Hepatocyte (in vitro differentiated cells): Measurements from ENCODE around the gene RSPH9. TPM values are rescaled to one million over a fixed set of nuclear protein-coding genes. Genes with fewer than 3 reads are reported as not detected.

ENCODE experiments used
- DNase-seq: peaks from one replicate; pipeline ENCODE4 v3.0.0-alpha.2; 2016; ENCODE audit warnings: low spot score
- H2AFZ ChIP-seq: fragments of 200-600 bp; sonication (generic); 2 replicates; pipeline ENCODE4 v1.6.0; 2016; ENCODE audit warnings: antibody characterized with exemption, mild to moderate bottlenecking
- H3K27ac ChIP-seq: fragments of 200-600 bp; sonication (generic); 2 replicates; pipeline ENCODE4 v1.5.1; 2016; ENCODE audit warnings: mild to moderate bottlenecking
- H3K27me3 ChIP-seq: fragments of 200-600 bp; sonication (generic); 2 replicates; pipeline ENCODE4 v1.6.1; 2016
- H3K36me3 ChIP-seq: fragments of 200-600 bp; sonication (generic); replicated peaks from 2 replicates; pipeline ENCODE4 v1.5.1; 2016; ENCODE audit warnings: low read depth; ENCODE audit not compliant: insufficient read depth
- H3K4me1 ChIP-seq: fragments of 200-600 bp; sonication (generic); 2 replicates; pipeline ENCODE4 v1.5.1; 2016; ENCODE audit warnings: mild to moderate bottlenecking, moderate library complexity; ENCODE audit not compliant: insufficient read depth
- H3K4me2 ChIP-seq: fragments of 200-600 bp; sonication (generic); 2 replicates; pipeline ENCODE4 v1.6.0; 2016
- H3K4me3 ChIP-seq: fragments of 200-600 bp; sonication (generic); 2 replicates; pipeline ENCODE4 v1.5.1; 2016; ENCODE audit warnings: mild to moderate bottlenecking
- H3K79me2 ChIP-seq: fragments of 200-600 bp; sonication (generic); 2 replicates; pipeline ENCODE4 v1.6.0; 2017; ENCODE audit warnings: mild to moderate bottlenecking
- H3K9me2 ChIP-seq: fragments of 200-600 bp; sonication (generic); replicated peaks from 2 replicates; pipeline ENCODE4 v1.6.0; 2017; ENCODE audit warnings: mild to moderate bottlenecking; ENCODE audit not compliant: insufficient read depth
- H3K9me3 ChIP-seq: fragments of 200-600 bp; sonication (generic); 2 replicates; pipeline ENCODE4 v1.5.1; 2016; ENCODE audit warnings: low read depth, mild to moderate bottlenecking
- H4K20me1 ChIP-seq: fragments of 200-600 bp; sonication (generic); 2 replicates; pipeline ENCODE4 v1.6.0; 2016; ENCODE audit warnings: mild to moderate bottlenecking; ENCODE audit not compliant: insufficient read depth, poor library complexity, severe bottlenecking
- EZH2 ChIP-seq: fragments of 200-600 bp; sonication (generic); IDR thresholded peaks from 2 replicates; pipeline ENCODE4 v1.6.1; 2016; ENCODE audit warnings: antibody characterized with exemption, mild to moderate bottlenecking, borderline replicate concordance
- EZH2phosphoT487 ChIP-seq: fragments of 200-600 bp; sonication (generic); IDR thresholded peaks from one replicate; pipeline ENCODE4 v1.6.1; 2018; ENCODE audit warnings: antibody characterized with exemption, mild to moderate bottlenecking, low read depth, moderate library complexity; ENCODE audit not compliant: unreplicated experiment, severe bottlenecking
- WGBS: methylation state at CpG from one replicate; pipeline ENCODE4 v1.1.6; 2016; ENCODE audit warnings: low lambda C conversion rate; ENCODE audit errors: missing lambda C conversion rate; 5-methylcytosine and 5-hydroxymethylcytosine counted together
- polyA plus RNA-seq: library from polyadenylated mRNA; unstranded; fragments of >200 nt; fragmentation: Nextera tagmentation; extraction: Ambion mirVana; gene quantifications from 2 replicates; pipeline ENCODE4 v1.2.1, GENCODE V29; 2016
- total RNA-seq: library from RNA; depleted of rRNA; stranded (reverse); fragments of >200 nt; gene quantifications from 2 replicates; pipeline ENCODE4 v1.2.3, GENCODE V29; 2014
- TF ChIP-seq, protein P1 (sequence below): fragments of 200-600 bp; sonication (generic); IDR thresholded peaks from 2 replicates; pipeline ENCODE4 v1.5.1; 2016; ENCODE audit warnings: antibody characterized with exemption, mild to moderate bottlenecking; ENCODE audit not compliant: poor library complexity

The RSPH9 gene, protein sequence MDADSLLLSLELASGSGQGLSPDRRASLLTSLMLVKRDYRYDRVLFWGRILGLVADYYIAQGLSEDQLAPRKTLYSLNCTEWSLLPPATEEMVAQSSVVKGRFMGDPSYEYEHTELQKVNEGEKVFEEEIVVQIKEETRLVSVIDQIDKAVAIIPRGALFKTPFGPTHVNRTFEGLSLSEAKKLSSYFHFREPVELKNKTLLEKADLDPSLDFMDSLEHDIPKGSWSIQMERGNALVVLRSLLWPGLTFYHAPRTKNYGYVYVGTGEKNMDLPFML
- total RNA-seq (0.08 and 0.73 TPM in 2 replicates), polyA plus RNA-seq (1.8 and 2.8 TPM in 2 replicates)

DNA sequence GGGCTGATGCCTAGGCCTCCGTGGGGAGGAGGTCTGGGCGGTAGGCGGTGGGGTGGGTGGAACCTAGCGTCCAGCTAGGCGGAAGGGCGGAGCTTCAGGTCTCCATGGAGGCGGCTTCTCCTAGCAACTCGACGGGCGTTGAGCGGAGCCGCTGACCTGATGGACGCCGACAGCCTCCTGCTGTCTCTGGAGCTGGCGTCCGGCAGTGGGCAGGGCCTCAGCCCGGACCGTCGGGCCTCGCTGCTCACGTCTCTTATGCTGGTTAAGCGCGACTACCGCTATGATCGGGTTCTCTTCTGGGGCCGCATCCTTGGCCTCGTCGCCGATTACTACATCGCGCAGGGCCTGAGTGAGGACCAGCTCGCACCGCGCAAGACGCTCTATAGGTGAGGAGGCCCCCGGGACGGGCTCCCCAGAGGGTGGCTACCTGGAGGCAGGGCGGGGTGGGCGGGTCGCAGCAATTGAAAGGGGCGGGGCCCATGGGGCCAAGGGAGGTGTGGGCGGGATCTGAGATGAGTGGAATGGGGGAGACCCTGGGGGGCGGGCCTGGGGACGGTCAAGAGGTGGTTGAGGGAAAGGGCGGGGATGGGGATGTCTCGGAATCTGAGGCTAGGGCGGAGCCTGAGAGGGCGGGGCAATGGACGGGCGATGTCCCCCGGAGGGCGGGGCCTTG is at the start of gene RSPH9:
Gene RSPH9, plus strand, starts transcription at position 97 of the 673 bp plus-strand sequence. Its CDS starts 63 bp downstream, at position 160.
- Histone ChIP-seq H3K4me1 (peaks cover 4% of the 10 kb centered on the region), H4K20me1 (no peaks in the 10 kb centered on the region), H3K4me3 (peak within 1 kb of the TSS; percentile 23), H3K79me2 (peaks cover 10% of the 10 kb centered on the region), H3K9me2 (no peaks in the 10 kb centered on the region), H3K9me3 (no peaks in the 10 kb centered on the region), H2AFZ (peak within 1 kb of the TSS; percentile 94), H3K27me3 (no peaks in the 10 kb centered on the region), H3K36me3 (no peaks in the 10 kb centered on the region), H3K4me2 (peak within 1 kb of the TSS; percentile 88), H3K27ac (peak within 1 kb of the TSS; percentile 61)
- TF ChIP-seq EZH2, result no peak
- TF ChIP-seq, protein P1, sequence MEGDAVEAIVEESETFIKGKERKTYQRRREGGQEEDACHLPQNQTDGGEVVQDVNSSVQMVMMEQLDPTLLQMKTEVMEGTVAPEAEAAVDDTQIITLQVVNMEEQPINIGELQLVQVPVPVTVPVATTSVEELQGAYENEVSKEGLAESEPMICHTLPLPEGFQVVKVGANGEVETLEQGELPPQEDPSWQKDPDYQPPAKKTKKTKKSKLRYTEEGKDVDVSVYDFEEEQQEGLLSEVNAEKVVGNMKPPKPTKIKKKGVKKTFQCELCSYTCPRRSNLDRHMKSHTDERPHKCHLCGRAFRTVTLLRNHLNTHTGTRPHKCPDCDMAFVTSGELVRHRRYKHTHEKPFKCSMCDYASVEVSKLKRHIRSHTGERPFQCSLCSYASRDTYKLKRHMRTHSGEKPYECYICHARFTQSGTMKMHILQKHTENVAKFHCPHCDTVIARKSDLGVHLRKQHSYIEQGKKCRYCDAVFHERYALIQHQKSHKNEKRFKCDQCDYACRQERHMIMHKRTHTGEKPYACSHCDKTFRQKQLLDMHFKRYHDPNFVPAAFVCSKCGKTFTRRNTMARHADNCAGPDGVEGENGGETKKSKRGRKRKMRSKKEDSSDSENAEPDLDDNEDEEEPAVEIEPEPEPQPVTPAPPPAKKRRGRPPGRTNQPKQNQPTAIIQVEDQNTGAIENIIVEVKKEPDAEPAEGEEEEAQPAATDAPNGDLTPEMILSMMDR, result no peak
- TF ChIP-seq EZH2phosphoT487, result no peak
- peak; percentile 86 for DNase-seq
- 2% methylated on average over 33 of the region's 52 CpGs for WGBS

GRCh38 chr6:43600595-43600994 is 44.2 kb upstream of the RSPH9 start:
- WGBS, result 87% methylated on average over 2 of the region's 2 CpGs
- Histone ChIP-seq H4K20me1 (no peaks in the 10 kb centered on the region), H3K27me3 (no peaks in the 10 kb centered on the region), H3K36me3 (peaks cover 4% of the 10 kb centered on the region), H3K9me3 (no peaks in the 10 kb centered on the region), H3K4me1 (no peaks in the 10 kb centered on the region), H3K9me2 (no peaks in the 10 kb centered on the region), H2AFZ (no peak overlapping the region), H3K4me2 (no peak overlapping the region), H3K4me3 (no peak overlapping the region), H3K27ac (no peak overlapping the region), H3K79me2 (no peaks in the 10 kb centered on the region)
- DNase-seq, result no peak
- TF ChIP-seq EZH2phosphoT487 (no peak), EZH2 (no peak)
- TF ChIP-seq, protein P1, result no peak

- no peak for DNase-seq
- Histone ChIP-seq H4K20me1 (no peaks in the 10 kb centered on the region), H3K36me3 (peaks cover 4% of the 10 kb centered on the region), H3K9me2 (no peaks in the 10 kb centered on the region), H3K4me1 (no peaks in the 10 kb centered on the region), H3K4me3 (no peak overlapping the region), H3K79me2 (no peaks in the 10 kb centered on the region), H3K9me3 (no peaks in the 10 kb centered on the region), H3K27me3 (no peaks in the 10 kb centered on the region), H3K4me2 (no peak overlapping the region), H3K27ac (no peak overlapping the region), H2AFZ (no peak overlapping the region)
- TF ChIP-seq EZH2 (no peak), EZH2phosphoT487 (no peak)
- TF ChIP-seq, protein P1, result no peak
- WGBS, result 93% methylated on average over 2 of the region's 2 CpGs
Observed at GRCh38 chr6:43604174-43604573, 40.7 kb upstream of the RSPH9 start.
